Astrocyte of the spinal cord (primary cell): ENCODE data around the gene MYO16.

ENCODE experiments used
- DNase-seq: peaks from one replicate; pipeline ENCODE4 v3.0.0; 2011; ENCODE audit warnings: low read depth, low spot score
- H3K4me3 ChIP-seq: 2 replicates; pipeline ENCODE4 v1.5.1; 2011; ENCODE audit warnings: low read depth, mild to moderate bottlenecking, low read length, moderate library complexity
- in situ Hi-C: cut with HindIII; loops from 2 replicates; pipeline ENCODE4 v1.10.0; 2017; ENCODE audit warnings: low sequenced_read_pairs
- TF ChIP-seq, protein P1 (sequence below): IDR thresholded peaks from 2 replicates; pipeline ENCODE4 v1.5.1; 2012; ENCODE audit warnings: low read depth, mild to moderate bottlenecking, low read length, inconsistent platforms

Gene MYO16

DNA sequence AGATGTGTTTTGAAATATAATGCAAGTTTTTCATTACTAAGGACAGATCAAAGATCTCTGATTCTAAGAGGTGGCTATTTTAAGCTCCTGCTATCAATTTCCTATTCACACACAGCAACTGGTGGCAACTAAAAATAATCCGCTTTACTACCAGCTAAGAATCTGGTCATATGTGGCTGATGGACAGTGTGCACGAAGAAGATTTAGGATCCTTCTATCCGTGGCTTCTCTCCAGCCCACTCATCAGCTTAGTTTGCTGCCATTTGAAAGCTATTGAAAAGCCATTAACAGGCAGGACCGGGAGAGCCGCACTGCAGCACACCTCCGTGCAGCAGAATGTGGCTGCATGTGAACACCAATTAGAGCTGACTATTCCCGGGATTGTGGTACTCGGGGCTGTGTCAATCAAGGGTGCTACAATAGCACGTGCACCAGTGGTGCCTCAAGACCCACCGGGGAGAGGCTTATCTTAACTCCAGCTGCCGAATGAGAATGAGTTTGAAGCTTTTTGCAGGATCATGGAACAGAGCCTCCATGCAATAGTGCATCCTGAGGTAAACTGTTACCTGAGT is at the start of gene MYO16:
MYO16 (plus strand) TSS at position 431 of the 572 bp plus-strand sequence. CDS start 234 bp downstream, outside the sequence.
- no peak for DNase-seq
- in situ Hi-C loops, result no loop called here
- TF ChIP-seq, protein P1, sequence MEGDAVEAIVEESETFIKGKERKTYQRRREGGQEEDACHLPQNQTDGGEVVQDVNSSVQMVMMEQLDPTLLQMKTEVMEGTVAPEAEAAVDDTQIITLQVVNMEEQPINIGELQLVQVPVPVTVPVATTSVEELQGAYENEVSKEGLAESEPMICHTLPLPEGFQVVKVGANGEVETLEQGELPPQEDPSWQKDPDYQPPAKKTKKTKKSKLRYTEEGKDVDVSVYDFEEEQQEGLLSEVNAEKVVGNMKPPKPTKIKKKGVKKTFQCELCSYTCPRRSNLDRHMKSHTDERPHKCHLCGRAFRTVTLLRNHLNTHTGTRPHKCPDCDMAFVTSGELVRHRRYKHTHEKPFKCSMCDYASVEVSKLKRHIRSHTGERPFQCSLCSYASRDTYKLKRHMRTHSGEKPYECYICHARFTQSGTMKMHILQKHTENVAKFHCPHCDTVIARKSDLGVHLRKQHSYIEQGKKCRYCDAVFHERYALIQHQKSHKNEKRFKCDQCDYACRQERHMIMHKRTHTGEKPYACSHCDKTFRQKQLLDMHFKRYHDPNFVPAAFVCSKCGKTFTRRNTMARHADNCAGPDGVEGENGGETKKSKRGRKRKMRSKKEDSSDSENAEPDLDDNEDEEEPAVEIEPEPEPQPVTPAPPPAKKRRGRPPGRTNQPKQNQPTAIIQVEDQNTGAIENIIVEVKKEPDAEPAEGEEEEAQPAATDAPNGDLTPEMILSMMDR, result no peak

DNA sequence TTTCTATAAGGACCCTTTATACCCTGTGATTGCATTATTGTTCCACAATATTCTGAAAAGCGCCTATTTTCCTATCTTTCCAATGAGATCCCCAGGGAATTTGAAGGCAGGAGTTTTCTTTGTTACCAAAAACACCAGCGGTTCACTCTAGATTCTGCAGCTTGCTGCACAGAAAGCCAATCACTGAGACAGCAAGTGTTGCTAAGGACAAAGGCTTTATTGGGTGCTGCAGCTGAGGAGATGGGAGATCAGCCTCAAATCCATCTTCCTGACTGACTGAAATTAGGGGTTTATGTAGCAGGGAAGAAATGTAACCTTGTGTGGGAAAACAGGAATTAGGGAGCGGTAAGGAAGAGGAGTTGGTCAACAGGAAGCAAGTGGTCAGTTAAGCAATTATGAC is 42.6 kb upstream of the MYO16 start:
- in situ Hi-C loops, result no loop called here
- DNase-seq, result no peak
- TF ChIP-seq, protein P1, result no peak
- H3K4me3 ChIP-seq, result no peak overlapping the region

More for the DNA sequence above, at the start of gene MYO16:
- H3K4me3 ChIP-seq, result no peak within 1 kb of the TSS

DNA sequence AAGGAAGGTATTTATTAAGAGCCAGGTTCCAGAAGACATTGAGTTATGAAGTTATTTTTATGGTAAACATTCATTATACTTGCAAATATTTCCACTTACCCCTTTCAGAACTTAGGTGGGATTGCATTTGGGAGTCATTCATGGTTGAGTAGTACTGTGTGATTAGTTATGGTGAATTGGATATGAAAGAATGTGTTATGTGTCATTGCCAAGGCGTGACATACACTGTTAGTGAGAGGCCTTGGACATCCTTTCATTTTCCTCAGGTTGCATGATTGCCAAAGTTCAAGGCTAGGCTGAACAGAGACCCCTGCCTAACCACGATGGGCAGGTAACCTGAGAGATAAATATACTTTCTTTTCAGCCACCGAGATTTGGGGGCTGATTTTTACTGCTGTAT is 40.9 kb upstream of the MYO16 start:
- H3K4me3 ChIP-seq, result no peak overlapping the region
- in situ Hi-C loops, result no loop called here
- TF ChIP-seq, protein P1, result no peak
- DNase-seq, result no peak

DNA sequence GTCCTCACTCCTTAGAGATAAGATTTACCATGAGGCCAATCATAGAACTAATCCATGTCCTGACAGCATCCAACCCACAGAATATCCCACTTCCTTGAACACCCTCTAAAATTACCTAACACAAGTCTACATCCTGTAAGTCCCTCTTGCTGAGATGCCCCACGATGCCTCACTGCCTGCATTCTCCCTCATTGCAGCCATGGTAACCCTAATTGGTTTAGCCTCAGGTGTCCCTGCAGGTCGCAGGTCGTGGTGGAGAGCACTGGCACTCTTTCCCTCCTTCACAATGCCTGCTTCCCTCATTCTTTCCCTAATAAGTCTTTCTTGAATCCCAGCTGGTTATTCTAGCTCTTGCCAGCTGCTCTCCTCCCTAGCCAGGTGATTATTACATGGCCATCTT is 35.3 kb upstream of the MYO16 start:
- DNase-seq, result no peak
- in situ Hi-C loops, result no loop called here

DNA sequence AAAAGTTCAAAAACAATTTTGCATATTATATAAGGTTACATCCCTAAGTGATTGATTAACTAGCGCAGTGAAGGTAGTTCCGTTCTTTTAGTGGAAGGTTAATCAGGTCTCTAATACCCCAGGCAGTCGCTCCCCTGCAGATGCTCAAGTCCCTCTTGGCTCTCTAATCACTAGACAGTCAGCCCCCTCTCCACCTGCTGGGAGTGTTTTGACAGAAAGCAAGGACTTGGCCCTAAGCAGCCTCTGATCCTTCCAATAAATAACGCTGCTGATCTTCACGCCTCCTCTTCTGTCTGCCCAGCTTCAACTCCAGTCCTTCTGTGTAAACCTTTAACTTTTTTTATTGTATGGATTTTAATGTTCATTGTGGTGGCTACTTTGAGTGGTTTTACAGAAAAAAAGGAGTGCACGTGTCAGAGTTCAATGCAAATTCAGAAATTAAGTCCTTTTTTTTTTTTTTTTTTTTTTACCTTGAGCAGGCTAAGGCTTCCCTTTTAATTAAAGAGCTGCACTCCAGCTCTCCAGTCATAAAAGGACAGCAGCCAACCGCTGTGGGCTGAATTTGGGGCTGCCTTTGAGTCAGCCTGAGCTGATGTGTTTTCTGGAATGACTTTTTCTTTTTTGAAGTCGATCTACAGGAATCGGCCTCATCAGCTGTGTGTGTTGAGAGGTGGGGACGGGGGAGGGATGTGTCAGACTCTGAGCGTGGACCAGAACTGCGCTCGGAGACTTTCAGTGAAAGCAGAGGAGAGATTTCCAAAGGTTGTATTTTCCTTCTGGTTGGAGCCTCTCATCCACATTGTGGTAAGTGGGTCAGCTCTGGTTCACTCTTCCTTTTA is 33.8 kb upstream of the MYO16 start:
- TF ChIP-seq, protein P1, result no peak
- H3K4me3 ChIP-seq, result no peak overlapping the region
- in situ Hi-C loops, result no loop called here
- DNase-seq, result peak; percentile 46

More for the DNA sequence above, 35.3 kb upstream of the MYO16 start:
- no peak overlapping the region for H3K4me3 ChIP-seq
- TF ChIP-seq, protein P1, result no peak

DNA sequence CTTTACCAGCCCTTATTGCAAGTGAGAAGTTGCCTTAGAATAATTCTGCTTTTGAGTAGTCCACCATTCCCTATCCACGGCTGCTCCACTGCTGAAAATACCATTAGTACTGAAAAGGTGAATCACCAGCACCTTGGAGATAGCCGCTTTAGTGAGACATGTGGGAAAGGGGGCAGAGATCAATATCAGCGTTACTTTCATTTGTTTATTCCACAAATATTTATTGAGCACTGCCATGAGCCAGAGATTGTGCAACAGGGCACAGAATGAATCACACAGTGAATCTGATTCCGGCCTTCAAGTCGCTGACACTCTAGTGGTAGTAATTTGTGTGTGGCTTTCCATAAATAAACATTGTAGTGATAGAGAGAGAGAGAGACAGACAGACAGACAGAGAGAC is 31.5 kb upstream of the MYO16 start:
- DNase-seq, result no peak
- TF ChIP-seq, protein P1, result no peak
- H3K4me3 ChIP-seq, result no peak overlapping the region
- in situ Hi-C loops, result no loop called here
